OCI-LY3 (cell line): ENCODE measurements around the gene IL1RAPL1.

ENCODE experiments used
- H2AFZ ChIP-seq: fragments of 200-600, 300-600 bp; shearing (Covaris generic); 2 replicates; pipeline ENCODE4 v1.6.0; 2014; ENCODE audit warnings: antibody characterized with exemption, low read depth, low read length
- H3K27ac ChIP-seq: fragments of 200-600, 300-600 bp; sonication (generic); 2 replicates; pipeline ENCODE4 v1.5.1; 2014; ENCODE audit warnings: mild to moderate bottlenecking, low read length, moderate library complexity, mixed read lengths
- H3K27me3 ChIP-seq: fragments of 200-600, 300-600 bp; sonication (generic); 2 replicates; pipeline ENCODE4 v1.6.1; 2014; ENCODE audit warnings: low read depth, low read length, mixed read lengths
- H3K36me3 ChIP-seq: fragments of 200-600, 300-600 bp; sonication (generic); replicated peaks from 2 replicates; pipeline ENCODE3; 2014; ENCODE audit warnings: low read depth, low read length, mixed read lengths
- H3K4me1 ChIP-seq: fragments of 300-600, 200-600 bp; sonication (generic); 2 replicates; pipeline ENCODE4 v1.6.1; 2014; ENCODE audit warnings: low read length, mixed read lengths
- H3K4me2 ChIP-seq: fragments of 200-600, 300-600 bp; sonication (generic); 2 replicates; pipeline ENCODE4 v1.6.1; 2014; ENCODE audit warnings: low read length, mixed read lengths
- H3K4me3 ChIP-seq: fragments of 300-600, 200-600 bp; sonication (generic); 2 replicates; pipeline ENCODE4 v1.5.1; 2014; ENCODE audit warnings: antibody characterized with exemption, mild to moderate bottlenecking, low read length, moderate library complexity
- H3K79me2 ChIP-seq: fragments of 300-600, 200-600 bp; shearing (Covaris generic); 2 replicates; pipeline ENCODE4 v1.6.1; 2014; ENCODE audit warnings: mild to moderate bottlenecking, low read length, mixed read lengths
- H3K9ac ChIP-seq: fragments of 300-600, 200-600 bp; shearing (Covaris generic); 2 replicates; pipeline ENCODE4 v1.6.0; 2014; ENCODE audit warnings: mild to moderate bottlenecking, low read length, moderate library complexity
- H3K9me3 ChIP-seq: fragments of 200-600, 300-600 bp; shearing (Covaris generic); 2 replicates; pipeline ENCODE4 v1.6.1; 2014; ENCODE audit warnings: low read length, mixed read lengths; ENCODE audit not compliant: insufficient read depth
- H4K20me1 ChIP-seq: fragments of 200-600, 300-600 bp; sonication (generic); 2 replicates; pipeline ENCODE4 v1.6.1; 2016; ENCODE audit warnings: low read length, mixed read lengths; ENCODE audit not compliant: insufficient read depth
- EZH2phosphoT487 ChIP-seq: fragments of 200-600 bp; shearing (Covaris generic); IDR thresholded peaks from 2 replicates; pipeline ENCODE4 v1.6.1; 2018; ENCODE audit warnings: antibody characterized with exemption, mixed run types, low read depth
- TF ChIP-seq, protein P1 (sequence below): fragments of 200-600, 300-600 bp; sonication (generic); IDR thresholded peaks from 2 replicates; pipeline ENCODE4 v1.5.1; 2014; ENCODE audit warnings: antibody characterized with exemption, low read length, low read depth

Gene IL1RAPL1

DNA sequence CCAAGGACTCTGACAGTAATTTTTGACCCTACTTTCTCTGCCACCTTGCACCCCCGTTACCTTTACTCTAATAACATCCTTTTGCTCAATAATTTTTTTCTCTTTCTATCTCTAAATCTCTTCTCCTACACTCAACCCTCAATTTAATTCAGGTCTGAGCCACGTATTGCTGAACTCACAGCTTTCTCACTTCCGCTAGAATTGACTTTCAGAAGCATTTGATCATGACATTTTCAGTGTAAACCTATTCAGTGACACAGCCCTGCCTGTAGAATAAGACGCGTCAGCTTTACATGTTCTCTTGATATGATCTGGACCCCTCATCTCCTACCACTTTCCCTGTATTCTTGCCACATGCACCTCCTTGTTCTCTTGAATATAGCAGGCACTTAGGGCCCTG, 1188.6 kb downstream of the IL1RAPL1 start:
- no peaks in the 10 kb centered on the region for H4K20me1 ChIP-seq
- peaks cover 18% of the 10 kb centered on the region for H3K4me1 ChIP-seq
- peak overlapping the region; percentile 43; the same call in 1 of the 2 replicates for H3K9ac ChIP-seq
- H3K27me3 ChIP-seq = no peaks in the 10 kb centered on the region
- H3K36me3 ChIP-seq = no peaks in the 10 kb centered on the region
- H3K79me2 ChIP-seq = no peaks in the 10 kb centered on the region
- H3K27ac ChIP-seq = no peak overlapping the region
- H2AFZ ChIP-seq = peak overlapping the region; percentile 88
- TF ChIP-seq EZH2phosphoT487 = no peak
- TF ChIP-seq, protein P1, sequence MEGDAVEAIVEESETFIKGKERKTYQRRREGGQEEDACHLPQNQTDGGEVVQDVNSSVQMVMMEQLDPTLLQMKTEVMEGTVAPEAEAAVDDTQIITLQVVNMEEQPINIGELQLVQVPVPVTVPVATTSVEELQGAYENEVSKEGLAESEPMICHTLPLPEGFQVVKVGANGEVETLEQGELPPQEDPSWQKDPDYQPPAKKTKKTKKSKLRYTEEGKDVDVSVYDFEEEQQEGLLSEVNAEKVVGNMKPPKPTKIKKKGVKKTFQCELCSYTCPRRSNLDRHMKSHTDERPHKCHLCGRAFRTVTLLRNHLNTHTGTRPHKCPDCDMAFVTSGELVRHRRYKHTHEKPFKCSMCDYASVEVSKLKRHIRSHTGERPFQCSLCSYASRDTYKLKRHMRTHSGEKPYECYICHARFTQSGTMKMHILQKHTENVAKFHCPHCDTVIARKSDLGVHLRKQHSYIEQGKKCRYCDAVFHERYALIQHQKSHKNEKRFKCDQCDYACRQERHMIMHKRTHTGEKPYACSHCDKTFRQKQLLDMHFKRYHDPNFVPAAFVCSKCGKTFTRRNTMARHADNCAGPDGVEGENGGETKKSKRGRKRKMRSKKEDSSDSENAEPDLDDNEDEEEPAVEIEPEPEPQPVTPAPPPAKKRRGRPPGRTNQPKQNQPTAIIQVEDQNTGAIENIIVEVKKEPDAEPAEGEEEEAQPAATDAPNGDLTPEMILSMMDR = no peak
- H3K4me3 ChIP-seq = peak overlapping the region; percentile 52
- H3K9me3 ChIP-seq = no peaks in the 10 kb centered on the region
- peak overlapping the region; percentile 94 for H3K4me2 ChIP-seq

DNA sequence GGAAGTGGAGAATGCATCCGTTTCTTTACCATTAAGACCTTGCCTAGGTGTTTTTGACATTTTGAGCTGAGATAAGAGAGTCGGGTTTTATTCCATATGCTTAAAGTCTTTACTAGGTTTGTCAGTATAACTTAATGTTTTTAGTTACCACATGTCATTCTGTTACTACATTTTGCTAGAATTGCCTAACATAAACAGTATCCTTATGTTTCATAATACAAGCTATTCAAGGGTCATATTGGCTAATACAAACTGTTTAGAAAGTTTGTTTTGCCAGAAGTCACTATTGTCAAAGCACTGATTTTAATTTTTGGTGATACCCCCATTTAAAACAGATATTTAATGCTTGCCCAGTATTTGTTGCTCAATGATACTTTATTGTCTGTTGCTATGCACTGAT, 1200.4 kb downstream of the IL1RAPL1 start:
- Histone ChIP-seq H3K27me3 (no peaks in the 10 kb centered on the region), H2AFZ (no peak overlapping the region), H3K4me1 (no peaks in the 10 kb centered on the region; the same call in 1 of the 2 replicates), H3K79me2 (no peaks in the 10 kb centered on the region), H3K4me3 (no peak overlapping the region), H3K9ac (no peak overlapping the region), H4K20me1 (no peaks in the 10 kb centered on the region), H3K36me3 (no peaks in the 10 kb centered on the region), H3K27ac (no peak overlapping the region), H3K9me3 (no peaks in the 10 kb centered on the region), H3K4me2 (no peak overlapping the region)
- TF ChIP-seq, protein P1 = no peak
- no peak for TF ChIP-seq EZH2phosphoT487

GRCh38 chrX:29788991-29789699, 1201.9 kb downstream of the IL1RAPL1 start:
- TF ChIP-seq EZH2phosphoT487 = no peak
- TF ChIP-seq, protein P1 = no peak
- no peaks in the 10 kb centered on the region for H3K27me3 ChIP-seq
- H3K27ac ChIP-seq = no peak overlapping the region

DNA sequence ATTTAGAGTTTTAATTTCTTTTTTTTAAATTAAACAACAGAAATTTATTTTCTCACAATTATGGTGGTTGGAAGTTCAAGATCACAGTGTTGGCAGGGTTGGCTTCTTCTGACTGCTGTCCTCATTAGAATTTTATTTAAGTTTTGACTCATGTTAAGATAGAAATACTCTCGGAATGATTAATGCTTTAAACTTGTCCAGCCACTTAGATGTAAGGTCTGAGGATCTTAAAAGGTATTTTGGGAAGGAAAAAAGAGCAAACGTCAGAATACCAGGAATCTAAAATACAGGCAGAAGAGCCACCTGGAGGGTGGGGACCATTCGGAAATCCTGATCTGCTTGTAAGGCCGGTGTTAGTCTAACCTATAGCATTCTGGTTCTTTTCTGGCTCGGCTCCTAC, 1205.1 kb downstream of the IL1RAPL1 start:
- Histone ChIP-seq H3K9ac (no peak overlapping the region), H3K79me2 (no peaks in the 10 kb centered on the region), H4K20me1 (no peaks in the 10 kb centered on the region), H3K36me3 (no peaks in the 10 kb centered on the region), H3K4me1 (no peaks in the 10 kb centered on the region; the same call in 1 of the 2 replicates), H3K27ac (no peak overlapping the region), H3K4me3 (no peak overlapping the region), H3K4me2 (no peak overlapping the region), H2AFZ (no peak overlapping the region), H3K27me3 (no peaks in the 10 kb centered on the region), H3K9me3 (no peaks in the 10 kb centered on the region)
- no peak for TF ChIP-seq EZH2phosphoT487
- TF ChIP-seq, protein P1 = no peak

More at GRCh38 chrX:29788991-29789699, 1201.9 kb downstream of the IL1RAPL1 start:
- Histone ChIP-seq H3K9me3 (no peaks in the 10 kb centered on the region), H2AFZ (no peak overlapping the region), H3K79me2 (no peaks in the 10 kb centered on the region), H3K9ac (no peak overlapping the region), H4K20me1 (no peaks in the 10 kb centered on the region), H3K4me2 (no peak overlapping the region), H3K36me3 (no peaks in the 10 kb centered on the region), H3K4me3 (no peak overlapping the region), H3K4me1 (no peaks in the 10 kb centered on the region; the same call in 1 of the 2 replicates)
